Right forelimb (tissue), 1 donor: Measurements from ENCODE around the gene PMP22.
"Not testable (repeated sequence)": the region's sequence is repeated elsewhere in the genome, so short reads cannot be mapped to it uniquely, and the experiment has no call there.

ENCODE experiments used
- DNase-seq: peaks from one replicate; pipeline ENCODE4 v3.0.0-alpha.2; 2018

The PMP22 gene

DNA sequence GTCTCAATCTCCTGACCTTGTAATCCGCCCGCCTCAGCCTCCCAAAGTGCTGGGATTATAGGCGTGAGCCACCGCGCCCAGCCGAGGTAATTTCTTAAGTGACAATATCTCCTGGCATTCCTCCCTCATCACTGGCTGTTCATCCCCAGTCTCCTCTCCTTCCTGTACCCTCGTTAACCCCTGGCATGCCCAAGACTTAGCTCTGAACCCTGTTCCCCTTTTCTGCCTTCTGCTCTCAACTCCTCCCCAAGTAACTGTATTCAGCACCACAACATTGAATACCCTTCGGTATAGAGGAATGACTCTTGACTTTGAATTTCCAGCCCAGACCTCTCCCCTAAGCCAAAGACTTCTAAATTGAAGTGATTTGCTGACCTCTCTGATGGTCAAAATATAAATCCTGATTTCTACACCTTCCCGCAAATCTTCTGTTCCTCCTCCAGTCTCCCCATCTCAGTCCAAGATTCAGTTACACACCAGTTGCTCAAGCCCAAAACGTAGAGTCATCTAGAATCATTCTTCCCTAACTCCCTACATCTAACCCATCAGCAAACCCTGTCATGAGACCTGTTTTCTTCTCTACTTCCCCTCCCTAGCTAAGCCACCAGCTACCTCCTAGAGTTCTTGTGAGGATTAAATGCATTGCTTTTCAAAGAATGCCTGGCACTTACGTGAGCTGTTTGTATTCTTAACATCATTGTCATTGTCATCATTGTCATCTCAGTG, 14.8 kb downstream of the PMP22 start:
- no peak for DNase-seq

DNA sequence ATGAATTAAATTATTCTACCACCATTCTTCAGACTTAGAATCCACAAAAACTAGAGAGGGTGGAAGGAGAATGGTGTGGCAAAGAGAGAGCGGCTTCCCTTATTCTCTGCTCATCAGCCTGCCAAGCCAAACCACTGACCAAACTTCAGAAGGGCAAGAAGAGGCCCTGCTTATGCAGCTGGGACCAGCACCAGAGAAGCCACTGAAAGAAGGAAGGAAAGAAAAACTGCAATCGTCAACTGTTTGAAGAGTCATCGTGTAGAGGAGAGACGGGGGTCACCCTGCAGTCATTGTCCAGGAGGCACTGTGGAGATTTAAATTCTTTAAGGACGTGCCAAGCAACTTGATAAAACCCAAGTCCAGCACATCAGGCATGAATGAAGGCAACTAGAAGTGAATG, 15.6 kb downstream of the PMP22 start:
- peak; percentile 6 for DNase-seq

DNA sequence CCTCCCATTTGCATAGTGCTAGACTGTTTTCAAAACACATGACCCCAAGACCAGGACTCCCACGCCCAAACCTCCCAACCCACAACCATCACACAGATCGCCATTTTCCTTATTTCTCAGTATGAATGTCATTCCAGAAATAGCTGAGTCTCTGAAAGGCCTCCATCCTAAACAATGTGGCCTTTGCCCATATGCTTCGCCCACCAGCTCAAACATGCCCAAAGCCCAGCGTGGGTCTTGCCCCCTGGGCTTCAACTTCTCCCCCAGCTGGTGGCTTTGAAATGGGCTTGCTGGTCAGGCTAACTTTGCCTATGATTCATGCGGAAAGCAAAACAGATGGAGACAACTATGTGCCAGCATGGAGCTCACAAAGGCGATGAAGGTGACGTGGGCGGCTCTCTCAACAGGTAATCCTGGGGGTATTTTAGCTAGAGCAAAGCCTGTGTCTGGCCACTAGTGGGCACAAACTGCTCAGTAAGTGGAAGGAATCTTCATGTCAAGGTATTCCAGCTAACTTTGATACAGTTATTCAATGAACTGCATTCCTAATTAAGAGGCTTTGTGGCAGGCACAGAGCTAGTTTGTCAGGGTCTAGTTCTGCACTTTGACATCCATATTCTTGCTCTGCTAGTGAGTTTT, 17.1 kb downstream of the PMP22 start:
- DNase-seq, result no peak

DNA sequence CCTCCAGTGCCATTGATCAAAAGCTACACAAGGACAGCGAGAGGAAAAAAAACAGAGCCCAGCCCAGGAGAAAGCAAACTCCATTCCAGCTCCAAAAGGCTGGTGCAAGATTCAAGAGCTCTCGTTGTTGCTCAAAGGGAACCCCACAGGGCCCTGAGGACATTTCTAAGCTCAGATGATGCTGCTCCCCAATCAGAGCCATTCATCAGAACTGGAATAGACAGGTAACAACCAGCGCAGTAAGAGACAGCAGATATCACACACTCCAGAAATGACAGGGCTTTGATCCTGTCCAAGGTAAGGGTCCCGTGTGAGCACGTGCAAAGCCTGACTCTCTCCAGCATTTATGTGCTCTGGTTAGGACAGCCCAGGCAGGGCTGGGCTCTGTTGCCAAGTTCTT, 20.1 kb downstream of the PMP22 start:
- no peak for DNase-seq

DNA sequence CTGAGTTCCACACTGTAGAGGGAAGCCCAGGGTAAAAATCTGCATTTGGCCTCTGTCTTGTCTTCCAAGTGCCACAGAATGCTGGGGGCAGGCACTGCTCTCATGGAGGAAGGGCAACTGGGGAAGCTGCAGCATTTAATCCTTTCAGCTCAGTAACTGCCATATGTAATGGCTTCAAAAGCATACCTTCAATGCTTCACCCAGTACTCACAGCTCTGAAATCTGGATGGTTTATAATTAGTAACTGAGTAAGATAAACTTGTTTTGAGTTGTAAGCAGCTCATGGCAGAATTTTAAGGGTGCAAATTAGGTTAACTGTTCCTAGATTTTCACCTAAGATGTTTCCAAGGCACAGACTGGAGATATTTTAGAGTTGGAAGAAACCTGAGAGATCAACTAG, 24.5 kb downstream of the PMP22 start:
- DNase-seq, result no peak

DNA sequence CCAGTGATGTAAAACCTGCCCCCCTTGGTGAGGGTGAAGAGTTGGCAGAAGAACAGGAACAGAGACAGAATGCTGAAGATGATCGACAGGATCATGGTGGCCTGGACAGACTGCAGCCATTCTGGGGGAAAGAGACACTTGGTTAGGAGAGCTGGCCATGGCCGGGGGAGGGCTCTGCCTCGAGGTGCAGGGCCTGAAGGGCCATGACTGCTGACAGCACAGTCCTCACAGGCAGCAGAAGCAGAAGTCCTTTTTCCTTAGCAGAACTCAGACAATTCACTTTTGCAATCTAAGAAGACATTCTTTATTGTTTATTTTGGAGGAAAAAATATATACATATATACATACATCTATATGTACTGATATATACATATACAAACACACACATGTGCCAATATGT, 25.6 kb downstream of the PMP22 start:
- no peak for DNase-seq

DNA sequence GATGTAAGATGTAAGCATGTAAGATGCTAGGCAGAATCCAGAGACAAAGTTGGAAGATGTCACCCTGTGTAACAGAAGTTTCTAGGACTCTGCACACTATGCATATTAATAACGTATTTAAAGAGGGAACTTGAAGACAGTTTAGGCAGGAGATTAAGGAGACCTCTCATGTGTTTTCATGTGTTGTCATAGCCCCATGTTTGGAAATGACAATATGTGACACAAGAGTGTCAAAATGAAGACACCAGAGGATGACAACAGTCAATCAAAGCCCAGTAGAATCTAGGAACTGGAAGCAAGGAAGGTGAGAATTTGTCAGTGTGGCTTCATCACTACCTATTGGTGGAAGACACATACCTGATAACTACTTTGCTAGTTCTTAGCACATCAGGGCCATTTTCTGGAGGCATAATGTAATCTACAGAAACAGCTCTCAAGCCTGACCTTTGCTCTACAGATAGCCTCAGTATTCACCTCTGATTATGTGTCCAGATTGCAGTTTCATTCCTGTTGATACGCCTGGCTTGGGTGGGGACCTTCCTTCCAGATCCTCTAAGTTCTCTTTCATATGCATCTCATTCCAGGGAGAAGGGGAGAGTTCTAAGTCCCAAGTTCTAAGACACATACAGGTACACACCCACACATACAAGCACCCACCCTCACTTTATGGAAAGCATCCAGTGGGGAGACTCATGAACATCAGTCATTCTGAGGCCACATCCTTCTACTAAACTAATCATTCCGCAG, 26.3 kb downstream of the PMP22 start:
- no peak for DNase-seq

DNA sequence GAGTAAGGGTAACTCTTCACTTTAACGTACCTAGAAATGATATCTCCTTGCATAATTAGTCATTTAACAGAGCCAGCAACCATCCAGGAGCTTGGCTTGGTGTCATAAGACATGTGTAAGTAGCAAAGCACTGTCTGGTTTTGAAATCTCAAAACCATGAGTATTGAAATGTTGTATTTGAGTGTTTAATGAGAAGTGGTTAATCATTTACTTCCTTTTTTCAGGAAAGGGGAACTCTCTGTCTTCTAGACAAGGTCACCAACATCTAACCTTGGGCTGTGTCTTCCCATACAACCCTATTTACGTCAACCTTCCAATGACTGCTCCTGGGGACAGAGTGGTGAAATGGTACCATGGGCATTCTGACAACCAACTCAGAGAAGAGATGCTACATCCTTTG, 27.1 kb downstream of the PMP22 start:
- no peak for DNase-seq

DNA sequence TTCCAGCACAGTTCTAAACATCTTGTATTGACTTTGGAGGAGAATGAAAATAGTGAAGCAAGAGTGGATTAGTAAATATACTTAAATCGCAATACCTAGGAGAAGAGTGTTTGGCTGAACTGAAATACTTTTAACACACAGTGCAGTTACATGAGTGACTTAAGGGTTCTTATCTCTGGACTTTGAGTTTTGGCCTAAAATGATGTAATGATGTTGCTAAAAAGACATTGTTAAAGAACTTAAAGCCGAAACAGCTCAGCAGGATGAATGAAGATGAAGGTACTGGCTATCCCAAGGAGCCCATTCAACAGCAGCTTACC, 28.1 kb downstream of the PMP22 start:
- no peak for DNase-seq

DNA sequence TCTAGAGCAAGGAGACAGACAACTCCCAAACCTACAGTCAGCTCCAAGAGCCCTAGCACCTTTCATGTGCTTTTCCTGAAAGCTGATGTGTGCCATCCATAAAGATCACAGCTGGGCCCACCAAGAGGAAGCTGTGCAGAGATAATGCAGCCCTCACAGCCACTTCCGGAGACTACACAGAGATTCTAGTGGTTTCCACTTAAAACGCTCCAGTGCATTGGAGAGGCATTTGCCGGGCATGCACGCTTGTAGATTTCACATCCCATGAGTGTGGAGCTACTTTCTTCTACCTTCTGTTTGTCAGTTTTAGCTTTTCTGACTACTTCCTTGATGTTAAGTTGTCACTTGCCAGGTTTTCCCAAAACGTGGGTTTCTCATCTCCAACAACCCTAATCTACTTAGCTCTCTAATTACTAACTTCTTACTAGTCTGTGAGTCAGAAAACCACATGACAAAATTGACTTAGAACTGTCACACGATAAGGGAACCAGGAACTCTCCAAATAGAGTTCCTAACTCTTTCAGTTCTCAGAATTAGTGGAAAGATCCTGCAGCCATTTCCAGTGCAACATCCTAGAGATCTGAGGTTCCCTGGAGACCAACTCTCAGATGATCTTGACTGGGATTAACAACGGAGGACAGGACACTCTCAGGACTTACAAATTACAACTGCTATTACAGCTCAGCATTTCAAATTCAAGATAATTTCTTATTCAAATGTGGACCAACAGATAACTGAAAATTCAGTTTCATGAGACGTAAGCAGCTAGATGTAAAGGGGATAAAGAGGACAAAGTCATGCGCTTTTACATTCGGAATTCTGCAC, 28.6 kb downstream of the PMP22 start:
- DNase-seq, result no peak

DNA sequence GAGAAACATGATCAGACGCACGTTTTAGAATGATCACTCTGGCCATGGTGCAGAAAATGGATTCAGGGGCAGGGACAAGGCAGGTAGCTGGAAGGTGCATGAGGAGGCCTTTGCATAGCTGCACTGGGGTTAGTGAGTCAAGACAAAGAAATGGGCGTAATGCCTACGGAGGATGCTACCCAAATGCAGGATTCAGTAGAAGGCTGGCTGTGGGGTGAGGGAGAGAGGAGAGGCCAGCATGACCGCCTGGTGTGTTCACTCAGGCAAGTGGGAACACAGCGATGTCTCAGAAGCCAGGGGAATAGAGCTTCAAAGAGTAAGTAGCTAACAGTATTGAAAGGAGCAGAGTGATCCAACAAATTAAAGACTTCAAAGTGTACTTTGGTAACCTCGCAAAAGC, 31.2 kb downstream of the PMP22 start:
- no peak for DNase-seq

DNA sequence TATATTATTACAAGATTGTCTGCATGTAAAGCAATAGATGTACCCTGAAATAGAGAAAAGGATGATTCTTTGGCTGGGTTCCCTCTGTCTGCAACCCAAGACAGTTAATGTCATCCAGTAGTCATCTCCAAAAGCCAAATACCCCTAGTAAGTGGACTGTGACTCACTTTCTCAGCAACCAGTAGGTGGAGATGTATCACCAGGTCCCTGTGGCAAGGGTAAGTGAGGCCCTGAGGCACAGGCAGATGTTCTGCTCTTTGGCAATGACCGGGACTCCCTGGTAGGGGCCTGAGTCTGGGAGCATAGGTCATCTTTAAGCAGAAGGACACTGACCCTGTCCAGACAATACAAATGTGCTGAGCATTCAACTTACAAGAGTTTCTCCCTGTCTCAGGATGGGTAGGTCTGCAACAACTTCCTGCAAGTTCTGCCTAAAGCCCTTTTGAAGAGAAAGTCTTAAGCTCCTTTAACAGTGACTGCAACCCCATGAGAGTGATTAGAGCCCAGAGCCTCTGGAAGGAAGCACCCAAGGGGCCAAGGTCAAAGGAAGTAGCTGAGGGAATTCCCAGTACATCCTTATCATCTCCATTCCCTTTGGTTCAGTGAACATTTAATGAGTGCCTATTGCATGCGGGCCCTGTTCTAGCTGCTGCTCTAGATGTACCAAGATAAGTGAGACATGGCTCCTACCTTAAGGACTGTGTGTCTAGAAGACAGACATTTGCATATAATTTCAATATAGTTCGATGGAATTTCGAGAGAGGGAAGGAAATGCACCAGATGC, 31.9 kb downstream of the PMP22 start:
- no peak for DNase-seq

DNA sequence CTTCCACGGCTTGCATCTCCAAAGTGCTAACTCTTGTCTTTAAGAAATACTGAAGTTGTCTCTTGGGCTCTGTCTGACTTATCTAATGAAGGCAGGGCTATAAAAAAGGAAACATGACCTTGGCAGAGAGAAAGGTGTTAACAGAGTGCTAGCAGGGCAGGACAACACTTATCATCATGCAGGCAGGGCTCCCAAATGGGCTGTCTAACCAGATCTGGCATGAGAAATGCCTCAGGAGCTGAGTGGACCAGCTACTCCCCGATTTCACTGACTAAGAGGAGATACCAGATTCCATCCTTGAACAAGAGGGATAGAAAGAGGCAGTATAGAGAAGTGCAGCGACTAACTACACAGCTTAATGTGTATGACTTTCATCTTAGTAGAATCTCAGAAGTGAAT, 32.6 kb downstream of the PMP22 start:
- DNase-seq, result no peak

DNA sequence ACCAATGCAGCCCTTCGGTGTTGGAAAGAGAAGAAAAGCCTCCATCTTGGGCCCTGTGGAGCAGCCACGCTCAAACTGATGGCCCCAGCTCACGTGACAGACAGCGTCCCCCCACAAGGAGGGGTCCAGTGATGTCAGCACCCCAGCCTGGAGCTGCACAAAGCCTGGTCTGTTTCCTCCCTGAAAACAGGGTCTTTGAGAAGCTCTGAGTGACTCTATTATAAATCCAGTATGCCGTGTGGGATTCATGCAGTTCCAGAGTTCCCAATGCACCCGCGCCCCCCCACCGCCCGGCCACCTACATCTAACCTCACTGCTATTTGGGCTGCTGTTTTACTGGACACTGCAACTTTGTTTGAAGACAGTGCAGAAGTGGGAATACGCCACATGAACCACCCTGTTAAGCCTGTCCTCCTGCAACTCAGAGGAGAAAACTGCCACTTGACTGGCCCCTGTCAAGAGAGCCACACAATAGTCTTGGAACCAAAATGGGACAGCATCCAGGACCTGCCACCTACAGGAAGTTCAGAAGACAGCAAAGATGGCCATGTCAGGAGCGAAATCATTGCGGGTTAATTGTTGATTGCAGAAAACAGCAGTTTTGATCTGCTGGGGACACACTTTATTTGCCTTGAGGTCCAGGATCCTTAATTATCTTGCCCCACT, 33.1 kb downstream of the PMP22 start:
- no peak for DNase-seq

DNA sequence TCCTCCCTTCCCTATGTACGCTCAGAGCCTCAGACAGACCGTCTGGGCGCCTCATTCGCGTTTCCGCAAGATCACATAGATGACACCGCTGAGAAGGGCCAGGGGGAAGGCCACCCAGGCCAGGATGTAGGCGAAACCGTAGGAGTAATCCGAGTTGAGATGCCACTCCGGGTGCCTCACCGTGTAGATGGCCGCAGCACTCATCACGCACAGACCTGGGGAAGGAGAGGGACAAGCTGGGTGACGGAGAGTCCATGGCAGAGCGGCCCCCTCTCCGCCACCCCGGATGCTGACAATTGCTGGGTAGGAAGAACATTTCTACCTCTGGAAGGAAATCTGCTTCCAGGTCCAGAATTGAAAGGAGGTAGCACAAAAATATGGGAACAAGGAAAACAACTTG, 34.3 kb downstream of the PMP22 start:
- DNase-seq, result no peak

DNA sequence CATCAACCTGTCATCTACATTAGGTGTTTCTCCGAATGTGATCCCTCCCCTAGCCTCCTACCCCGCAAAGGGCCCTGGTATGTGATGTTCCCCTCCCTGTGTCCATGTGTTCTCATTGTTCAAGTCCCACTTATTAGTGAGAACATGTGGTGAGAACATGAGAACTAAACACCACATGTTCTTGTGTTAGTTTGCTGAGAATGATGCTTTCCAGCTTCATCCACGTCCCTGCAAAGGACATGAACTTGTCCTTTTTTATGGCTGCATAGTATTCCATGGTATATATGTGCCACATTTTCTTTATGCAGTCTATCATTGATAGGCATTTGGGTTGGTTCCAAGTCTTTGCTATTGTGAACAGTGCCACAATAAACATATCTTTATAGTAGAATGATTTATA, 43.3 kb downstream of the PMP22 start:
- not testable (repeated sequence) for DNase-seq

DNA sequence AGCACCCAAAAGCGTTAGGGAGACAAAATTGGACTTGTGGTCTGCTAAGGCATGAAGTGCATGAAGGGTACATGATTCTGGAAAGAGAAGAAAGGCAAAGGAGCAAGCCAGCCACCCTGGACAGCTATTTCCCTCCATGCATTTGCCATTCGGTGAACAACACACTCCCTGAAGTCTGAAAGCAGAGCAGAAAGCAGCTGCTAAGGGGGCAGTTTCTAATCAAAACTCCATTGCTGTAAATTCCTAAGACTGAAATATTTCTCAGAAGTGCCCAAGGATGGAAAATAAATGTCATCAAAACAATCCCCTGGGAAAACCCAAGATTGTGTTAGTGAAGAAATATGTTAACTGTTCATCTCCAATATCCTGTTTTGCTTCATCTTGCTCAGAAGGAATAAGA, 44.3 kb downstream of the PMP22 start:
- no peak for DNase-seq

DNA sequence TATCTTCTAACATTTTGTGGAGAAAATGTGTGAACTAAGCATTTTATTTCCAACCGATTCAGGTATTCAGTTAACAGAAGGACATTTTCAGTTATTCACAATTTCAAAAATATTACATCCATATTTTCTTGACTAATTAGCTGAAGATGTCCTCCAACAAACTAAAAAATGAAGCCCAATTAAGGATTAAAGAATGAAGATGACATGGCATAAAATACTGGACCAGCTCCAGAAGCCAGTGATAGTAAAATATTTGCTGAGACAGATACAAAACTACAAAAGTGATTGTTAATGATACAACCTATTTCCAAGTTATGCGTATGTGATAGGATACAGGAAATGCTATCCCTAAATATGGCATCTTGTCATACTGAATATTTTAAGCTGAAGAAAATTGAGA, 48.6 kb downstream of the PMP22 start:
- no peak for DNase-seq

DNA sequence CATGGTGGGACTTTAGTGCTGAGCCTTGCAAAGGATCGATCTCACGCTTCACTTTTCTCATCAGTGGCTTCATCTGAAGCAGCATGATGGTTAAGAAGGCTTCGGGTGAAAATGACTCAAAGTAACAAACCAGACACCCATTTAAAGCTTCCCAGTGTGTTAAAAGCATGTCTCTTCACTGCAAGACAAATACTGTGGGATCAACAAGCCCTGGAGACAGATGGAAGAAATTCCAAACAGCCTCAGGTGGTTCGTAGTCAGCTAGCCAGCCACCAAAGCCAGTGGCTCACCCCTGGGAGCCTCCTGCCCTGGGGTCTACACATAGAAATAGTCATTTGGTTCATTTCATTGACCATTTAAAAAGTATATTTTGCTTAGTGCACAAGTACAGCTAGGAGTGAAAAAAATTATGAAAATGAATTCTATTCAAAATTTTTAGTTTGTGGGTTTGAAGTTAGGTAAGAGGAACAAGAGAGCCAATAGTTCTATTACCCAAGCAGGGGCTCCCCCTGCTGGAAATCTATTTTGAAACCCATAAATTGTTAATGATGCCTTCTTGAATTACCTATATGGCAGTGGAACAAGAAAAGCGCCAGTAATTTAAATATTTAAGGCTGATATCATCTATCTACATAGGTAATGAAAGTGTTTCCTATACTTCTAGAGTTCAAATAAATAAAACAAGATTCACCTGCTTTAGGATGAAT, 51.6 kb downstream of the PMP22 start:
- no peak for DNase-seq

DNA sequence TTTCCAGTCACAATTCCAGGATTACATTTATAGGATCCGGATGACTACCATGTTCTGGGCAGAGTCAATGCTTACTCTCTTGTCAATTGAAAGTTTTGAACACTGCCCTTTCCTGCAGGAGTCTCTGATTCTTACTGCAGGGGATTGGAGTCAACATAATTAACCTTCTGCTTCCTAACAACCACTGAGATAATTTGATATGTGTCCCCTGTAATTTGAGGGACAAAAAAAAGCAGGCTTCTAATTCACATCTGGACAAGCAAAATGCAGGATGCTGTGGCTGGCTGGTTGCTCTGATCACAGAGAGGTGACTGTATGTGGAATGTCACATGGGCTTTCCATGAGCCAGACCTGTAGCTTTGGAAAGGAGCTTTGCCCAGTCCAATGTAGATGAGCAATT, 54.9 kb downstream of the PMP22 start:
- no peak for DNase-seq

DNA sequence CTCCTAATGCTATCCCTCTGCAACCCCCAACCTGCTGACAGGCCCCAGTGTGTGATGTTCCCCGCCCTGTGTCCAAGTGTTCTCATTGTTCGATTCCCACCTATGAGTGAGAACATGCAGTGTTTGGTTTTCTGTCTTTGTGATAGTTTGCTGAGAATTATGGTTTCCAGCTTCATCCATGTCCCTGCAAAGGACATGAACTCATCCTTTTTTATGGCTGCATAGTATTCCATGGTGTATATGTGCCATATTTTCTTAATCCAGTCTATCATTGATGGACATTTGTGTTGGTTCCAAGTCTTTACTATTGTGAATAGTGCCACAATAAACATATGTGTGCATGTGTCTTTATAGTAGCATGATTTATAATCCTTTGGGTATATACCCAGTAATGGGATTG, 62.1 kb downstream of the PMP22 start:
- not testable (repeated sequence) for DNase-seq
